HUES64 (cell line): ENCODE results near the gene MYMX. TPM values are rescaled to one million over a fixed set of nuclear protein-coding genes. Genes with fewer than 3 reads are reported as not detected.
A peak's percentile ranks its signal among the peaks of the same experiment; 100 is the strongest.

Source experiments
- H3K27ac ChIP-seq: 2 replicates; pipeline ENCODE4 v1.7.0; 2013; ENCODE audit warnings: low read depth, low read length, inconsistent platforms
- H3K27me3 ChIP-seq: 2 replicates; pipeline ENCODE4 v1.6.1; 2013; ENCODE audit warnings: mild to moderate bottlenecking, low read length; ENCODE audit not compliant: insufficient read depth
- H3K36me3 ChIP-seq: 2 replicates; pipeline ENCODE4 v1.6.1; 2013; ENCODE audit warnings: mild to moderate bottlenecking, low read length; ENCODE audit not compliant: insufficient read depth
- H3K4me1 ChIP-seq: 2 replicates; pipeline ENCODE4 v1.6.1; 2013; ENCODE audit warnings: mild to moderate bottlenecking, low read length, moderate library complexity; ENCODE audit not compliant: insufficient read depth
- H3K4me3 ChIP-seq: 2 replicates; pipeline ENCODE4 v1.5.1; 2013; ENCODE audit warnings: mild to moderate bottlenecking, low read length, moderate library complexity
- H3K9ac ChIP-seq: 2 replicates; pipeline ENCODE4 v1.6.1; 2013; ENCODE audit warnings: mild to moderate bottlenecking, low read depth, low read length
- H3K9me3 ChIP-seq: 2 replicates; pipeline ENCODE4 v1.6.1; 2013; ENCODE audit warnings: low read depth, low read length; ENCODE audit not compliant: insufficient read depth
- WGBS: fragments of 150-250, 120-280 bp; methylation state at CpG from one replicate; pipeline ENCODE4 v1.1.7; 2013; ENCODE audit warnings: missing lambda C conversion rate; 5-methylcytosine and 5-hydroxymethylcytosine counted together
- polyA plus RNA-seq, 2 experiments: library from polyadenylated mRNA; stranded (reverse); fragments of 50-300 nt; gene quantifications; one replicate each; pipeline ENCODE4 v1.2.3, GENCODE V29; 2013

MYMX gene
- polyA plus RNA-seq (2013, experiment 1 of 2): 3.7 TPM
- polyA plus RNA-seq (2013, experiment 2 of 2): 3.9 TPM

GRCh38 chr6:44216677-44217331 is at the start of gene MYMX:
MYMX (plus strand) TSS chr6:44216926; CDS start chr6:44217472, 546 bp downstream.
- peaks cover 29% of the 10 kb centered on the region for H3K4me1 ChIP-seq

GRCh38 chr6:44167567-44167966 is 49.2 kb upstream of the MYMX start:
- Histone ChIP-seq H3K4me3 (no peak overlapping the region), H3K27ac (no peak overlapping the region), H3K9ac (no peak overlapping the region), H3K36me3 (no peaks in the 10 kb centered on the region), H3K27me3 (no peaks in the 10 kb centered on the region), H3K9me3 (no peaks in the 10 kb centered on the region), H3K4me1 (peaks cover 16% of the 10 kb centered on the region)
- 97% methylated on average over 1 of the region's 1 CpG for WGBS

More at GRCh38 chr6:44216677-44217331, at the start of gene MYMX:
- Histone ChIP-seq H3K36me3 (no peaks in the 10 kb centered on the region), H3K9ac (peak within 1 kb of the TSS; percentile 1), H3K27me3 (no peaks in the 10 kb centered on the region), H3K9me3 (no peaks in the 10 kb centered on the region), H3K27ac (peak within 1 kb of the TSS; percentile 43; the same call in 1 of the 2 replicates), H3K4me3 (peak within 1 kb of the TSS; percentile 28; the same call in 1 of the 2 replicates)
- 37% methylated on average over 6 of the region's 7 CpGs for WGBS

GRCh38 chr6:44169154-44169553 is 47.6 kb upstream of the MYMX start:
- Histone ChIP-seq H3K27me3 (no peaks in the 10 kb centered on the region), H3K36me3 (no peaks in the 10 kb centered on the region), H3K9ac (no peak overlapping the region), H3K9me3 (no peaks in the 10 kb centered on the region), H3K27ac (no peak overlapping the region), H3K4me1 (peaks cover 11% of the 10 kb centered on the region), H3K4me3 (no peak overlapping the region)
- 92% methylated on average over 9 of the region's 9 CpGs for WGBS

- H3K27ac ChIP-seq: no peak overlapping the region
- H3K27me3 ChIP-seq: no peaks in the 10 kb centered on the region
- 83% methylated on average over 9 of the region's 10 CpGs for WGBS
- H3K4me1 ChIP-seq: peaks cover 11% of the 10 kb centered on the region
- H3K9me3 ChIP-seq: no peaks in the 10 kb centered on the region
- H3K36me3 ChIP-seq: no peaks in the 10 kb centered on the region
- H3K9ac ChIP-seq: no peak overlapping the region
- no peak overlapping the region for H3K4me3 ChIP-seq
These were observed 46.7 kb upstream of the MYMX start for GRCh38 chr6:44169886-44170570.

- H3K36me3 ChIP-seq: no peaks in the 10 kb centered on the region
- H3K27me3 ChIP-seq: no peaks in the 10 kb centered on the region
- 88% methylated on average over 11 of the region's 12 CpGs for WGBS
- no peak overlapping the region for H3K4me3 ChIP-seq
- H3K9me3 ChIP-seq: no peaks in the 10 kb centered on the region
- H3K27ac ChIP-seq: no peak overlapping the region
- no peak overlapping the region for H3K9ac ChIP-seq
- H3K4me1 ChIP-seq: peaks cover 1% of the 10 kb centered on the region; the same call in 1 of the 2 replicates
These were observed 44.7 kb upstream of the MYMX start for GRCh38 chr6:44171899-44172546.

GRCh38 chr6:44172731-44173500 is 43.8 kb upstream of the MYMX start:
- Histone ChIP-seq H3K9ac (no peak overlapping the region), H3K27me3 (no peaks in the 10 kb centered on the region), H3K36me3 (no peaks in the 10 kb centered on the region), H3K9me3 (no peaks in the 10 kb centered on the region), H3K27ac (no peak overlapping the region), H3K4me1 (no peaks in the 10 kb centered on the region), H3K4me3 (no peak overlapping the region)
- 37% methylated on average over 15 of the region's 15 CpGs for WGBS

- Histone ChIP-seq H3K4me3 (no peak overlapping the region), H3K36me3 (no peaks in the 10 kb centered on the region), H3K27ac (no peak overlapping the region), H3K27me3 (no peaks in the 10 kb centered on the region), H3K9ac (no peak overlapping the region), H3K4me1 (no peaks in the 10 kb centered on the region), H3K9me3 (no peaks in the 10 kb centered on the region)
- 87% methylated on average over 13 of the region's 15 CpGs for WGBS
These were observed 40.5 kb upstream of the MYMX start for GRCh38 chr6:44176130-44176761.

- Histone ChIP-seq H3K4me3 (no peak overlapping the region), H3K4me1 (no peaks in the 10 kb centered on the region), H3K36me3 (no peaks in the 10 kb centered on the region), H3K9me3 (no peaks in the 10 kb centered on the region), H3K9ac (no peak overlapping the region), H3K27ac (no peak overlapping the region), H3K27me3 (no peaks in the 10 kb centered on the region)
- 87% methylated on average over 24 of the region's 24 CpGs for WGBS
These were observed 39.8 kb upstream of the MYMX start for GRCh38 chr6:44176762-44177509.

- Histone ChIP-seq H3K27ac (no peak overlapping the region), H3K4me3 (no peak overlapping the region), H3K4me1 (no peaks in the 10 kb centered on the region), H3K36me3 (no peaks in the 10 kb centered on the region), H3K27me3 (no peaks in the 10 kb centered on the region), H3K9me3 (no peaks in the 10 kb centered on the region), H3K9ac (no peak overlapping the region)
- 90% methylated on average over 13 of the region's 13 CpGs for WGBS
These were observed 38.9 kb upstream of the MYMX start for GRCh38 chr6:44177691-44178423.
